Esophagus muscularis mucosa (tissue), 3 donors: ENCODE measurements around the gene RNU1-1.
"Not testable (repeated sequence)": the region's sequence is repeated elsewhere in the genome, so short reads cannot be mapped to it uniquely, and the experiment has no call there.

Experiments used
- POLR2A ChIP-seq: fragments of 450-650 bp; IDR thresholded peaks from one replicate; pipeline ENCODE4 v1.6.1; 2017; ENCODE audit warnings: antibody characterized with exemption, moderate library complexity, mild to moderate bottlenecking, low read depth
- TF ChIP-seq, protein P1 (sequence below), 3 experiments: fragments of 200-600 bp in 2 of 3; fragments of 450-650 bp in 1 of 3; sonication (generic) in 2 of 3; IDR thresholded peaks; one replicate each; pipeline ENCODE4 v1.5.1; 2017 to 2019; ENCODE audit warnings: antibody characterized with exemption in 3 of 3, mild to moderate bottlenecking in 2 of 3, moderate library complexity in 1 of 3

DNA sequence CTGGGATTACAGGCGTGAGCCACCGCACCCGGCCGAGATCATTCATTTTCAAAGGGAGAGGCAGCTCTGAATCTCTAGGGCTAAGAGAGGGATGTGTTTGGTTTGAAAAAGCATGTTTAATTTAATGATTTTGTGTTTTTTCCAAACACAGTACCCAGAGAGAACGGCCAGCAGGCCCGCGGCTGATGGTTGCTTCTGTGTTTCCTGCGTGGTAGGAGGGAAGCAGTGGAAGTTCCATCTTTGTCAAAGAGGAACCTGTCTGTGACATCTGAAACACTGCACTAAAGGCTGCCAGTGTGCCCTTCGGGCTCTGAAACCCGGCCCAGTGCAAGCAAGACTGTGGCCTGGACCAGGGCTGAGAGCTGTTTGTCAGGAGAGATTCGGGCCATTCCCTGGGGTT, 13.6 kb downstream of the RNU1-1 start:
- TF ChIP-seq, protein P1, sequence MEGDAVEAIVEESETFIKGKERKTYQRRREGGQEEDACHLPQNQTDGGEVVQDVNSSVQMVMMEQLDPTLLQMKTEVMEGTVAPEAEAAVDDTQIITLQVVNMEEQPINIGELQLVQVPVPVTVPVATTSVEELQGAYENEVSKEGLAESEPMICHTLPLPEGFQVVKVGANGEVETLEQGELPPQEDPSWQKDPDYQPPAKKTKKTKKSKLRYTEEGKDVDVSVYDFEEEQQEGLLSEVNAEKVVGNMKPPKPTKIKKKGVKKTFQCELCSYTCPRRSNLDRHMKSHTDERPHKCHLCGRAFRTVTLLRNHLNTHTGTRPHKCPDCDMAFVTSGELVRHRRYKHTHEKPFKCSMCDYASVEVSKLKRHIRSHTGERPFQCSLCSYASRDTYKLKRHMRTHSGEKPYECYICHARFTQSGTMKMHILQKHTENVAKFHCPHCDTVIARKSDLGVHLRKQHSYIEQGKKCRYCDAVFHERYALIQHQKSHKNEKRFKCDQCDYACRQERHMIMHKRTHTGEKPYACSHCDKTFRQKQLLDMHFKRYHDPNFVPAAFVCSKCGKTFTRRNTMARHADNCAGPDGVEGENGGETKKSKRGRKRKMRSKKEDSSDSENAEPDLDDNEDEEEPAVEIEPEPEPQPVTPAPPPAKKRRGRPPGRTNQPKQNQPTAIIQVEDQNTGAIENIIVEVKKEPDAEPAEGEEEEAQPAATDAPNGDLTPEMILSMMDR (IDR thresholded peaks at IDR 0.05): not testable (repeated sequence)
- not testable (repeated sequence) for TF ChIP-seq POLR2A
